H1 (cell line): Measurements from ENCODE around the gene COL27A1. TPM values are rescaled to one million over a fixed set of nuclear protein-coding genes. Genes with fewer than 3 reads are reported as not detected.

Experiments
- BACH1 ChIP-seq: IDR thresholded peaks from 2 replicates; pipeline ENCODE4 v1.6.1; 2012; ENCODE audit warnings: low read length, improper control_type of control experiment
- BRCA1 ChIP-seq: IDR thresholded peaks from 2 replicates; pipeline ENCODE4 v1.6.1; 2012; ENCODE audit warnings: low read depth, low read length, improper control_type of control experiment
- CHD7 ChIP-seq: fragments of 300-600 bp; sonication (generic); IDR thresholded peaks from 2 replicates; pipeline ENCODE4 v1.7.1; 2012; ENCODE audit warnings: low read length, moderate library complexity, mild to moderate bottlenecking, inconsistent platforms; ENCODE audit not compliant: insufficient replicate concordance
- FOSL1 ChIP-seq: IDR thresholded peaks from 2 replicates; pipeline ENCODE4 v1.6.1; 2011; ENCODE audit warnings: mild to moderate bottlenecking, low read depth, low read length, moderate library complexity; ENCODE audit not compliant: insufficient read depth
- KDM5A ChIP-seq: fragments of 200-600 bp; IDR thresholded peaks from 2 replicates; pipeline ENCODE4 v1.7.1; 2012; ENCODE audit warnings: mild to moderate bottlenecking, low read length, inconsistent platforms, mixed read lengths
- PHF8 ChIP-seq: fragments of 200-600 bp; sonication (generic); conservative IDR thresholded peaks from 2 replicates; pipeline ENCODE4 v1.7.1; 2012; ENCODE audit warnings: low read depth, mild to moderate bottlenecking, inconsistent platforms, low read length, moderate library complexity
- RBBP5 ChIP-seq: IDR thresholded peaks from 2 replicates; pipeline ENCODE4 v1.7.1; 2012; ENCODE audit warnings: low read depth, mild to moderate bottlenecking, inconsistent platforms, low read length, moderate library complexity, borderline replicate concordance
- TAF7 ChIP-seq: optimal IDR thresholded peaks from 2 replicates; pipeline ENCODE3; 2011; ENCODE audit warnings: low read depth, mild to moderate bottlenecking, inconsistent platforms, low read length, moderate library complexity, borderline replicate concordance
- TBP ChIP-seq: IDR thresholded peaks from 2 replicates; pipeline ENCODE4 v1.6.1; 2011; ENCODE audit warnings: low read depth, low read length, improper control_type of control experiment
- TCF12 ChIP-seq: IDR thresholded peaks from 2 replicates; pipeline ENCODE4 v1.6.1; 2011; ENCODE audit warnings: low read depth, mild to moderate bottlenecking, low read length
- polyA plus RNA-seq, 7 experiments: library from polyadenylated mRNA; depleted of rRNA in 3 of 7; stranded (reverse) in 5 of 7; unstranded in 2 of 7; fragments of >200 nt in 5 of 7; fragments of 200-250 nt in 2 of 7; gene quantifications; 1 replicate in 5 of 7; 2 replicates in 1 of 7; 4 replicates in 1 of 7; pipeline versions ENCODE4 v1.2.1 to v1.2.3, GENCODE V29; 2011 to 2013; ENCODE audit warnings: missing spikeins in 2 of 7, mixed read lengths in 2 of 7
- total RNA-seq: library from RNA; stranded (reverse); fragmentation: NEBNext Ultra II Directional; extraction: Animal tissue kit (Norgen Biotek cat#: 25700); gene quantifications from 2 replicates; pipeline ENCODE4 v1.2.1, GENCODE V29; 2021

Gene COL27A1
- total and polyA plus RNA-seq, 2 of the 8 experiments (the other 6 are each of a cell fraction or from before 2014, with no cell fraction given), result 15.1 to 22.8 TPM

DNA sequence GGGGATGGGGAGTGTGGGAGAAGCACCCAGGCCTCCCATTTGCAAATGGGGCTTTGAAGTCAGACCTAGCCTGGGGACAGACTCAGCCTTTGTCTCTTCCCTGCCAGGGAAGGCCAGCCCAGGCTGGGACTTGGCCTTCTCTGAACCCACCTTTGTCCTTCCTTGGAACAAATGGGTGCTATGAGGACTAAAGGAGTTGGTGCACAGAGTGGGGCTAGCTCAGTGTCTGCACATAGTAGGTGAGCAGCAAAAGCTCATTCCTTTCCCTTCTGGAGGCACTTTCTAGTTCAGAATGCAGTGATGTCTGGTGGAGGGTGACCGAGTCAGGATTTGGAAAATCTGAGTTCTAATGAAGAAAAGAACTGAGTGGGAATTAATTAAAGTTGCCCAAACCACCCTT lies 37.2 kb downstream of the COL27A1 start (continued):
- TF ChIP-seq CHD7 (no peak), TBP (no peak), TCF12 (no peak), PHF8 (no peak), KDM5A (no peak), RBBP5 (no peak), BACH1 (no peak), FOSL1 (no peak), BRCA1 (no peak), TAF7 (no peak)
- TF ChIP-seq, all 59 proteins: peak for 0
